ENCODE results near the gene TMEM209. TPM values are rescaled to one million over a fixed set of nuclear protein-coding genes. Genes with fewer than 3 reads are reported as not detected.

TMEM209 gene
- total RNA-seq, 2 donors from 2014 or later: 7.3 to 8.8 TPM

DNA sequence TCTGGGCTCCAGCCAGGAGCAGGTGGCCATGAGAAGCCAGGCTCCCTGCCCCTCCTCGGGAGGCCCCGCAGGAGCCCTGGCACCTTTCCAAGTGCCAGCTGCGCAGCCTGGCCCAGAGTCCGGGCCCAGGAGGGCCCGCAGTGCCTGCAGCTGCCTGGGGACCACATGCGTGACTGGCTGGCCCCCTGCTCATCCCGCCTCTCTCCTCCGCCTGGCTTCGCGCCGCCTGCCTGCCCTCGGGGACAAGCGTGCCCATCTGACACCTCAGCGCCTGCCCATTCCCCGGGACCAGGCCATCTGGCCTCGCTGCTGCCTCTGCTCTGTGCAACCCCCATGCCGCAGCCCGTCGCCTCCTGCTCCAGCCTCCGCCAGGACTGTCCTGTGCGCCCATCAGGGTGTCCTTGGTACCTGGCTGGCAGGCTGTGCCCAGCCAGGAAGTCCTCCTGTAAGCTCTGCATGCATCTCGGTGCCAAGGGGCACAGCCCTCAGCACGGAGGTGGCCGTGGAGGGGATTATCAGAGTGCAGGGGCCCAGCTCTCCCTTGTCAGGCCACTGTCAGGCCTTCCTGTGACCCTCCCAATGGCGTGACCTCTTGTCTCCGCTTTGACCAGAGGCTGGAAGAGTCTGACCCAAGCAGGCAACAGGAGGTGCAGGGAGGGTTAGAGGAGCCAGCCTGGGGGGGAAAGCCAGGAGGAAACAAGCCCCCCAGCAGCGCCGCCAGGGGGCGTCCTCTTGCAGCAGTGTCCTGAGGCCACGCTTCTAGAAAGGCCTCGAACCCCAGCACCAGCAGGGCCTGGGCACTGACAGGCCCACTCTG lies 50.5 kb downstream of the TMEM209 start:
- H3K4me3 ChIP-seq: no peak overlapping the region
- no peaks in the 10 kb centered on the region for H3K9me3 ChIP-seq
- no peaks in the 10 kb centered on the region for H3K4me1 ChIP-seq
- no peak overlapping the region for H3K27ac ChIP-seq
- DNase-seq (ENCODE audit: low spot score): no peak
- TF ChIP-seq, protein P1, sequence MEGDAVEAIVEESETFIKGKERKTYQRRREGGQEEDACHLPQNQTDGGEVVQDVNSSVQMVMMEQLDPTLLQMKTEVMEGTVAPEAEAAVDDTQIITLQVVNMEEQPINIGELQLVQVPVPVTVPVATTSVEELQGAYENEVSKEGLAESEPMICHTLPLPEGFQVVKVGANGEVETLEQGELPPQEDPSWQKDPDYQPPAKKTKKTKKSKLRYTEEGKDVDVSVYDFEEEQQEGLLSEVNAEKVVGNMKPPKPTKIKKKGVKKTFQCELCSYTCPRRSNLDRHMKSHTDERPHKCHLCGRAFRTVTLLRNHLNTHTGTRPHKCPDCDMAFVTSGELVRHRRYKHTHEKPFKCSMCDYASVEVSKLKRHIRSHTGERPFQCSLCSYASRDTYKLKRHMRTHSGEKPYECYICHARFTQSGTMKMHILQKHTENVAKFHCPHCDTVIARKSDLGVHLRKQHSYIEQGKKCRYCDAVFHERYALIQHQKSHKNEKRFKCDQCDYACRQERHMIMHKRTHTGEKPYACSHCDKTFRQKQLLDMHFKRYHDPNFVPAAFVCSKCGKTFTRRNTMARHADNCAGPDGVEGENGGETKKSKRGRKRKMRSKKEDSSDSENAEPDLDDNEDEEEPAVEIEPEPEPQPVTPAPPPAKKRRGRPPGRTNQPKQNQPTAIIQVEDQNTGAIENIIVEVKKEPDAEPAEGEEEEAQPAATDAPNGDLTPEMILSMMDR (IDR thresholded peaks at IDR 0.05): no peak
- no peaks in the 10 kb centered on the region for H3K27me3 ChIP-seq
- H3K36me3 ChIP-seq: peaks cover 6% of the 10 kb centered on the region

GRCh38 chr7:130154131-130154500 lies 51.1 kb downstream of the TMEM209 start:
- DNase-seq (ENCODE audit: low spot score): no peak
- TF ChIP-seq, protein P1 (IDR thresholded peaks at IDR 0.05): no peak

DNA sequence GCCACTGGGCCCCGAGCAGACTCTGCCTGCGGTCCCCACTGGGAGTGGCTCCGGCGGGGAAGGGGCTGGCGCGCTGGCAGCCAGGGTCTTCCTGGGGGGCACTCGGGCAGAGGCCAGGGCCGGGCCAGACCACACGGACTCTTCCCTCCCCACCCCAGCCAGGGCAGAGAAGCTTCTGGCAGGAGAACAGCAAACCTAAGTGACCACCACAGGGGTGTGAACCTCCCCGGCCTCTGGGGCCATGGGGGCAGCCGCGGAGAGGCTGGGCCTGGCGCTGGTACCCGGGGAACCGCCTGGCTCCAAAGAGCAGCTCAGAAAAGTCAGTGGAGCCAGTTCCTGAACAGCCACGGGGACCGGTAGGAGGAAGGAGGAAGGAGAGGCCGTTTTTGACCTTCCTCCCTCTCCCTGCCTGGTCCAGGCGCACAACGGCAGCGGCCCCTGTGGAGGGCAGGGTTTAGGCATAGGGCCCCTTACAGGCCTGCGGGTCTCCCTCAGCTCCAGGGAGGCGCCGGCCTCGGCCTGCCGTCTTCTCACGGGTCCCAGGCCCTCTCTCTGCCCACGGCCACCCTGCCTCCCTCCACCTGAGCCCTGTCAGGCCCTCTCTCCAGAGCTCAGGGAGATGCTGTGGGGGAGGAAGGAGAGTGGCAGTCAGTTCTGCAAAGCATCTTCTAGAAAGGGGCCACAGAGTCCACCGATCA lies 51.8 kb downstream of the TMEM209 start:
- H3K4me3 ChIP-seq: peak overlapping the region in 1 of 2 donors; percentile 17
- TF ChIP-seq, protein P1 (IDR thresholded peaks at IDR 0.05): no peak
- no peak for DNase-seq (ENCODE audit: low spot score)

More at GRCh38 chr7:130154131-130154500, 51.1 kb downstream of the TMEM209 start:
- Histone ChIP-seq H3K4me1 (no peaks in the 10 kb centered on the region), H3K36me3 (no peaks in the 10 kb centered on the region), H3K27me3 (no peaks in the 10 kb centered on the region), H3K9me3 (no peaks in the 10 kb centered on the region), H3K4me3 (no peak overlapping the region), H3K27ac (no peak overlapping the region)

DNA sequence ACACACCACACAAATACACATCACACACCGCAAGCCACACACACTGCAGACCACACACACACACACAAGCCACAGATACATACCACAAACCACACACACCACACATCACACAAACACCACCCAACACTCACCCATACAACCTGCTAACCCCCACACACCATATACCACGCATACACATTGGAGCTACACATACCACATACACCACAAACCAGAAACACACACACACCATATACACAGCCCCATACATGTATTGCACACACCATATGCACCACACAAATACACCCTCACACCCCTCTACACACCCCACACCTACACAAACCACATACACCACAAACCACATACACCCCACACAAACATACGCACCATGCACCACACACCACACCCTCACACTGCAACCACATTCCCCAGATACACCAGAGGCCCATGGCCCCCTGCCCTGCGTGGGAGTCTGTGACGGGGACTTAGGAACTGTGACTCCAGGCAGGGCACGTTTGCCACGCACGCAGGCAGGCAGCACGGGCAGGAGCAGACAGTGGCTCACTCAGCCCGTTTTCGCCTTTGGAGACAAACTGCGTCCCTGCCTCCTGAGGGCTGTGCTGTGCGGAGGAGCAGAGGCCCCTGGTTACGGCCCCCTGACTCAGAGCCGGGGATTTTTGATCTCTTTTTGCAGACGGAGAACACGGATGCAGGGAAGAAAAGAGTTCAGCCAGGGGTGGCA lies 52.6 kb downstream of the TMEM209 start:
- no peaks in the 10 kb centered on the region for H3K9me3 ChIP-seq
- no peaks in the 10 kb centered on the region for H3K36me3 ChIP-seq
- no peak overlapping the region for H3K27ac ChIP-seq
- TF ChIP-seq, protein P1 (IDR thresholded peaks at IDR 0.05): no peak
- no peaks in the 10 kb centered on the region for H3K27me3 ChIP-seq
- H3K4me3 ChIP-seq: peak overlapping the region in 1 of 2 donors; percentile 17
- H3K4me1 ChIP-seq: no peaks in the 10 kb centered on the region
- no peak for DNase-seq (ENCODE audit: low spot score)

More for the DNA sequence above, 51.8 kb downstream of the TMEM209 start:
- H3K27ac ChIP-seq: no peak overlapping the region
- H3K4me1 ChIP-seq: no peaks in the 10 kb centered on the region
- H3K36me3 ChIP-seq: no peaks in the 10 kb centered on the region
- no peaks in the 10 kb centered on the region for H3K27me3 ChIP-seq
- H3K9me3 ChIP-seq: no peaks in the 10 kb centered on the region

- no peaks in the 10 kb centered on the region for H3K9me3 ChIP-seq
- no peaks in the 10 kb centered on the region for H3K27me3 ChIP-seq
- H3K27ac ChIP-seq: no peak overlapping the region
- TF ChIP-seq, protein P1 (IDR thresholded peaks at IDR 0.05): no peak
- H3K36me3 ChIP-seq: no peaks in the 10 kb centered on the region
- DNase-seq (ENCODE audit: low spot score): no peak
- no peaks in the 10 kb centered on the region for H3K4me1 ChIP-seq
- no peak overlapping the region for H3K4me3 ChIP-seq
Observed at GRCh38 chr7:130151591-130152492, 53.4 kb downstream of the TMEM209 start.

Data from right atrium auricular region (tissue), 2 donors.